GF-D8 (cell line): ENCODE data around the gene GP1BA.
"Not testable (repeated sequence)": the region's sequence is repeated elsewhere in the genome, so short reads cannot be mapped to it uniquely, and the experiment has no call there.

ENCODE experiments used
- DNase-seq: peaks from one replicate; lab custom pipeline; 2025; lab: John Stamatoyannopoulos, UW

The GP1BA gene

DNA sequence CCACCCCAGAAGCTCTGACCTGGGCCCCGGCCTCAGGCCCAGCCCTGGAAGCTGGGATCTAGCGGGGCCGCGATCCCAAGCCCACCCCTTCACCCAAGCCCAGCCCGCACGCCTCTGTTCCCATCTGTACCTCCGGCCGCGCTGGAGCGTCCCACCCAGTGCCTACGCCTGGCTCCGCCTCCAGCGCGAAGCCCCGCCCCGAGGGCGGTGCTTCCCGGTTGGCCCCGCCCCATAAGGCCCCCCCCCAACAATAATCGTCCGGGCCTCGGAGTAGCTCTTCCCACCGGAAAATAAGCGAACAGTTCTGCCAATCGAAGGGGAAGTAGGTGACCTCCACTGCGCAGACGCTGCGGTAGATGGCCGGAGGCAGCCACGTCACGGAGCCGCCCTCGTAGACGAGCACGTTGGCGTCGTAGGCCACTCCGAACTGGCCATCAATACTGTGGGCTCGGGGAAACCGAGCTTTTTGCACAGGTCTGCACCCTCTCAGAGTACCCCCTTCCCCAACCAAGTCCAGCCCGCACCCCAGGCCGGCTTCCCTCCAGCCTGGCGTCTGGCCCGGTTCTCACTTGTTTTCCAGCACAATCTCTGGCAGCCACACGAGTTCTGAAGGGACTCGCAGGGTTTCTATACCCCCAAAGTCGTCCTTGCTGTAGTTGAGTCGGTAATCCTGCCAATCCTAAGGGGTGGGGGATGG, 30.3 kb upstream of the GP1BA start:
- no peak for DNase-seq

- no peak for DNase-seq
Measured at GRCh38 chr17:4902540-4902939, 29.5 kb upstream of the GP1BA start.

DNA sequence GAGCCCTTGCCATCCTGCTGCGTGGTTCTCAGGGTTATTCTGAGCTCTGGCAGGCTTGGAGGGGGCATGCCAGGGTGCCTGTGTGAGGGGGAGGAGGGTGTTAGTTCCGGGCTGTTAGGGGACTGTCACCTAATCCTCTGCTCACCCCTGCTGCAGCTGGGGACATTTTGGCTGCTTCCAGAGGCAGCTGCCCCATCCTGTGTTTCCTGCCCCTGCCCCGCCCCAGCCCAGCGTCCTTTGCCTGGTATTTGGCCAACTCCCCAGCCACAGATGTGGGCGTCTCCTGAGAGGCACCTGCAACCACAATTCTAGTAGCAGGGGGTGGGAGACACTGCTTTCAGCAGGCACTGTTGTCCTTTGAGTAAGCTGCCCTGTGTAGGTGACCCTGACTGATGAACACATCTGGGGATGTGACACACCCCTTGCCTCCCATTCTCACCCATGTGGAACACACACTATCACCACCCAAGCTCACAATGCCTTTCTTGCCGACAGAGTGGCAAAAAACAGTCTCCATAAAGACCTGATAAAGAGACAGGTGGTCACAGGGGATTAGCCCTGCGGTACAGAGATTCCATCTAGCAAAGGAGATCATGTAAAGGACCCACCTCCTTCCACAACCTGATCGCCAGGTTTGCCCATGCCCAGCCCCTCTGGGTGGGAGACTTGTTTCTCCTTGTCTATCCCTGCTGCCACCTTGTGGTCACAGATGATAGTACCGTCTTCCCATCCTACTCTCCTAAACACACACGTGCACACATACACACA, 28.8 kb upstream of the GP1BA start, which contains the start of gene CHRNE:
CHRNE (minus strand) TSS at position 48 of the 768 bp plus-strand sequence; CDS start at position 13, 35 bp downstream.
- DNase-seq: peak; percentile 8

- DNase-seq: not testable (repeated sequence)
Measured at GRCh38 chr17:4906642-4907041, 25.4 kb upstream of the GP1BA start.

DNA sequence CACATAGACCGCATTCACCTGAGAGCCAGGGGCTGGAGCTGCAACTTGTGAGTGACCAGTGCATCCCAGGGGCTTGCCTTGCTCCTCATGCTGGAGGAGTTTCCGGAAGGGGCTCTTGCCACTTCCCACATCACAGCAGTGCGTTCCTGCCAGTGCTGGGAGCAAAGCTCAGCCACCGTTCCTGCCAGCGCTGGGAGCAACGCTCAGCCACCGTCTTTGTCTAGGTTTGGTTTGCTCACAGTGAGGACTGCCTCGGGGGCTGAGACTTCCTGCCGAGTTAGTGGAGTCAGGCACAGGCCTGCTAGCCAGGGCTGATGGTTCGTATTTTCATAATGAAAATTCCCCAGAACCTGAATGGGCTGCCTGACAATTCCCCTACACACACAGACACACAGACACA, 23.8 kb upstream of the GP1BA start:
- no peak for DNase-seq

DNA sequence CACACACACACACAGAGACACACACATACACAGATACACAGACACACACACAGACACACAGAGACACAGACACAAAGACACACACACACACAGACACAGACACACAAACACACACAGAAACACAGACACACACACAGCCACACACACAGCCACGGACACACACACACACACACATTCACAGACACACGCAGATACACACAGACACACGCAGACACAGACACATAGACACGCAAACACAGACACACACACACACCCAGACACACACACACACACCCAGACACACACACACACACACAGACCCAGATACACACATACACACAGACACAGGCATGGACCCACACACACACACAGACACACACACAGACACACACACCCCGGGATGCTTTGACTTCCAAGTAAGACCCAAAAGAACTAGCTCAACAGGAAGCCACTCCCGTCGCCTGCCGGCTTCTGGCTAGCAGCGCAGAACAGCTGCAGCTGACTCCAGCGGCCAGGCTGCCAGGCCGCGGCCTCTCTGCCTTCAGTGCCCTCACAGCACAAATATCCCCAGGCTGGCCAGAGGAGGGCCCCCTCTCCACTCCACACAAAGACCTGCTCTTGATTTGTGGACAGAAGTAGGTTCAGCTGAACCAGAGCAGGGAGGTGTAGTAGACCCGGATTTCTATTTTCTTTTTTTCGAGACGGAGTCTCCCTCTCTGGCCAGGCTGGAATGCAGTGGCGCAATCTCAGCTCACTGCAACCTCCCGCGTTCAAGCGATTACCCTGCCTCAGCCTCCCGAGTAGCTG, 23.2 kb upstream of the GP1BA start:
- peak; percentile 52 for DNase-seq

- DNase-seq: no peak
Measured at GRCh38 chr17:4913994-4914393, 18.1 kb upstream of the GP1BA start.

DNA sequence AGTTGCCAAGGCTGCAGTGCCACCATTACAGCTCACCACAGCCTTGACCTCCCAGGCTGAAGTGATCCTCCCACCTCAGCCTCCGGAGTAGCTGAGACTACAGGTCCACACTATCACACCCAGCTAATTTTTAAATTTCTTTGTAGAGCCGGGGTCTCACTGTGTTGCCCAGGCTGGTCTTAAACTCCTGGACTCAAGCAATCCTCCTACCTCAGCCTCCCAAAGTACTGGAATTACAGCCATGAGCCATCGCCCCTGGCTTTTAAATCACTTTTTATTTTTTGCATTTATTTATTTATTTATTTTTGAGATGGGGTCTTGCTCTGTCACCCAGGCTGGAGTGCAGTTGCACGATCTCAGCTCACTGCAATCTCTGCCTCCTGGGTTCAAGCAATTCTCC, 17.5 kb upstream of the GP1BA start:
- DNase-seq: not testable (repeated sequence)

- DNase-seq: no peak
Measured at GRCh38 chr17:4919511-4920047, 12.5 kb upstream of the GP1BA start.

GRCh38 chr17:4920351-4921048, 11.6 kb upstream of the GP1BA start:
- peak; percentile 3 for DNase-seq

DNA sequence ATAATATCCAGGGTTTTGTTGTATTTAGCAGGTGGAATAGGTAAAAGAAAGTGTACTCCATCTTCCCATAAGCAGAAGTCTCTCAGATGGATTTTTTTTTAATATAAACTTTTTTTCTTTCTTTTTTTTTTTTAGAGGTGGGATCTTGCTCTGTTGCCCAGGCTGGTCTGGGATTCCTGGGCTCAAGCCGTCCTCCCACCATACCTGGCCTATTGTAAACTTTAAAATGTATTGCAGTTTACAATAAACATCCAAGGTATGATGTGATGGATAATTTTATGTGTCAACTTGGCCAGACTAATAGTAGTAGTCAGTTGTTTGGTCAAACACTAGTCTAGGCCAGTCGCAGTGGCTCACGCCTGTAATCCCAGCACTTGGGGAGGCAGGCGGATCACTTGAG, 10.8 kb upstream of the GP1BA start:
- no peak for DNase-seq

DNA sequence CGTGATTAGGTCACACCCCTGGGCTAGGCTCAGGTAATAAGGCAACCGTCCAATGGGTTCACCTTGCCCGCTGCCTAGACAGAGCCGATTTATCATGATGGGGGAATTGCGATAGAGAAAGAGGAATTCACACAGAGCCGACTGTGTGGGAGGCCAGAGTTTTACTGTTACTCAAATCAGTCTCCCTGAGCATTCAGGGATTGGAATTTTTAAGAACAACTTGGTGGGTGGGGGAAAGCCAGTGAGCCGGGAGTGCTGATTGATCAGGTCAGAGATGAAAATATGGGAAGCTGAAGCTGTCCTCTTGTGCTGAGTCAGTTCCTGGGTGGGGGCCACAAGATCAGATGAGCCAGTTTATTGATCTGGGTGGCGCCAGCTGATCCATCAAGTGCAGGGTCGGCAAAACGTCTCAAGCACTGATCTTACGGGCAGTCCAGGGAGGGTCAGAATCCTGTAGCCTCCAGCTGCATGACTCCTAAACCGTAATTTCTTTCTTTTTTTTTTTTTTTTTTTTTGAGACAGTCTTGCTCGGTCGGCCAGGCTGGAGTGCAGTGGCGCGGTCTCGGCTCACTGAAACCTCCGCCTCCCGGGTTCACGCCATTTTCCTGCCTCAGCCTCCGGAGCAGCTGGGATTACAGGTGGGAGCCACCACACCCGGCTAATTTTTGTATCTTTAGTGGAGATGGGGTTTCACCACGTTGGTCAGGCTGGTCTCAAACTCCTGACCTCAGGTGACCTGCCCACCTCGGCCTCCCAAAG, 5.3 kb upstream of the GP1BA start:
- not testable (repeated sequence) for DNase-seq

- no peak for DNase-seq
Measured at GRCh38 chr17:4928881-4929280, 3.2 kb upstream of the GP1BA start.

DNA sequence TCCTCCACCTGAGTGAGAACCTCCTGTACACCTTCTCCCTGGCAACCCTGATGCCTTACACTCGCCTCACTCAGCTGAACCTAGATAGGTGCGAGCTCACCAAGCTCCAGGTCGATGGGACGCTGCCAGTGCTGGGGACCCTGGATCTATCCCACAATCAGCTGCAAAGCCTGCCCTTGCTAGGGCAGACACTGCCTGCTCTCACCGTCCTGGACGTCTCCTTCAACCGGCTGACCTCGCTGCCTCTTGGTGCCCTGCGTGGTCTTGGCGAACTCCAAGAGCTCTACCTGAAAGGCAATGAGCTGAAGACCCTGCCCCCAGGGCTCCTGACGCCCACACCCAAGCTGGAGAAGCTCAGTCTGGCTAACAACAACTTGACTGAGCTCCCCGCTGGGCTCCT, 679 bp downstream of the GP1BA start:
- DNase-seq: no peak

GRCh38 chr17:4933646-4934045, 1.6 kb downstream of the GP1BA start:
- no peak for DNase-seq

DNA sequence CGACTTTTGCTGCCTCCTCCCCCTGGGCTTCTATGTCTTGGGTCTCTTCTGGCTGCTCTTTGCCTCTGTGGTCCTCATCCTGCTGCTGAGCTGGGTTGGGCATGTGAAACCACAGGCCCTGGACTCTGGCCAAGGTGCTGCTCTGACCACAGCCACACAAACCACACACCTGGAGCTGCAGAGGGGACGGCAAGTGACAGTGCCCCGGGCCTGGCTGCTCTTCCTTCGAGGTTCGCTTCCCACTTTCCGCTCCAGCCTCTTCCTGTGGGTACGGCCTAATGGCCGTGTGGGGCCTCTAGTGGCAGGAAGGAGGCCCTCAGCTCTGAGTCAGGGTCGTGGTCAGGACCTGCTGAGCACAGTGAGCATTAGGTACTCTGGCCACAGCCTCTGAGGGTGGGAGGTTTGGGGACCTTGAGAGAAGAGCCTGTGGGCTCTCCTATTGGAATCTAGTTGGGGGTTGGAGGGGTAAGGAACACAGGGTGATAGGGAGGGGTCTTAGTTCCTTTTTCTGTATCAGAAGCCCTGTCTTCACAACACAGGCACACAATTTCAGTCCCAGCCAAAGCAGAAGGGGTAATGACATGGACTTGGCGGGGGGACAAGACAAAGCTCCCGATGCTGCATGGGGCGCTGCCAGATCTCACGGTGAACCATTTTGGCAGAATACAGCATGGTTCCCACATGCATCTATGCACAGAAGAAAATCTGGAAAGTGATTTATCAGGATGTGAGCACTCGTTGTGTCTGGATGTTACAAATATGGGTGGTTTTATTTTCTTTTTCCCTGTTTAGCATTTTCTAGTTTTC, 2.3 kb downstream of the GP1BA start:
- DNase-seq: peak; percentile 57

GRCh38 chr17:4935650-4936049, 3.6 kb downstream of the GP1BA start:
- no peak for DNase-seq

- DNase-seq: no peak
Measured at GRCh38 chr17:4936436-4936835, 4.4 kb downstream of the GP1BA start.

DNA sequence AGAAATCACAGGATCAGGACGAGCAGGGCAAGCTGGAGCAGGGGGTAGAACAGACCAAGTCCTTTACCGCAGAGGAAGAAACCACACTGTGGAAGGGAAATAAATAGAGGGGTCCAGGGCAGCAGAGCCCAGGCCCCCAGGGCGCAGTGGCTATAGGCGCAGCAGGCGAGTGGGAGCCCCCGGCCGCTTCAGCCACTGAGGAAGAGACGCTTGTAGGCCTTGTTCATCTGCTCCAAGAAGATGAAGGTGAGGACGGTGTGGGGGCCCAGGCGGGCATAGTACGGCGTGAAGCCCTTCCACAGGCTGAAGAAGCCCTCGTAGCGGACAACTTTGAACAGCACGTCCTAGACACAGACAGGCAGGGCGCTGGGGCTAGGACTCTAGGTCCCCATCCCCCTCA, 5.5 kb downstream of the GP1BA start:
- DNase-seq: no peak

GRCh38 chr17:4938069-4938491, 6.0 kb downstream of the GP1BA start:
- DNase-seq: no peak
